HG02938 (cell line): ENCODE results near the gene HNMT.
A peak's percentile ranks its signal among the peaks of the same experiment; 100 is the strongest.
"Not testable (repeated sequence)": the region's sequence is repeated elsewhere in the genome, so short reads cannot be mapped to it uniquely, and the experiment has no call there.

Source experiments
- ATAC-seq: cut with Tn5 transposase; IDR thresholded peaks from one replicate; pipeline ENCODE4 v1.9.1; 2021; ENCODE audit warnings: mild to moderate bottlenecking, moderate library complexity; ENCODE audit not compliant: unreplicated experiment

Gene HNMT

GRCh38 chr2:137945229-137945628, 19.0 kb upstream of the HNMT start:
- no peak for ATAC-seq

GRCh38 chr2:137946227-137946626, 18.0 kb upstream of the HNMT start:
- no peak for ATAC-seq

- ATAC-seq, result no peak
Observed at GRCh38 chr2:137947032-137947727, 17.1 kb upstream of the HNMT start.

GRCh38 chr2:137947728-137948336, 16.4 kb upstream of the HNMT start:
- ATAC-seq, result peak; percentile 40

GRCh38 chr2:137948894-137949293, 15.4 kb upstream of the HNMT start:
- ATAC-seq, result no peak

GRCh38 chr2:137950238-137950637, 14.0 kb upstream of the HNMT start:
- no peak for ATAC-seq

- ATAC-seq, result no peak
Observed at GRCh38 chr2:137951586-137951985, 12.7 kb upstream of the HNMT start.

GRCh38 chr2:137952586-137953129, 11.6 kb upstream of the HNMT start:
- no peak for ATAC-seq

GRCh38 chr2:137955536-137955935, 8.7 kb upstream of the HNMT start:
- no peak for ATAC-seq

- no peak for ATAC-seq
Observed at GRCh38 chr2:137957033-137957432, 7.2 kb upstream of the HNMT start.

GRCh38 chr2:137959166-137959565, 5.1 kb upstream of the HNMT start:
- ATAC-seq, result no peak

GRCh38 chr2:137960223-137960622, 4.0 kb upstream of the HNMT start:
- no peak for ATAC-seq

GRCh38 chr2:137961602-137962001, 2.7 kb upstream of the HNMT start:
- no peak for ATAC-seq

- ATAC-seq, result no peak
Observed at GRCh38 chr2:137963535-137964065, 673 bp upstream of the HNMT start.

- ATAC-seq, result no peak
Observed at GRCh38 chr2:137964859-137965459, 686 bp downstream of the HNMT start.

GRCh38 chr2:137966043-137966442, 1.8 kb downstream of the HNMT start:
- ATAC-seq, result no peak

- no peak for ATAC-seq
Observed at GRCh38 chr2:137967042-137967441, 2.8 kb downstream of the HNMT start.

- no peak for ATAC-seq
Observed at GRCh38 chr2:137968477-137969417, 4.5 kb downstream of the HNMT start.

GRCh38 chr2:137969418-137969765, 5.1 kb downstream of the HNMT start:
- ATAC-seq, result no peak

- ATAC-seq, result no peak
Observed at GRCh38 chr2:137969876-137970275, 5.6 kb downstream of the HNMT start.

GRCh38 chr2:137971259-137971658, 7.0 kb downstream of the HNMT start:
- not testable (repeated sequence) for ATAC-seq
